Nephron progenitor cell (in vitro differentiated cells): ENCODE measurements around the gene TMEM100.

Source experiments
- DNase-seq: peaks from one replicate; pipeline ENCODE4 v3.0.0; 2021
- H3K27ac Mint-ChIP-seq: 2 replicates; pipeline ENCODE4 v1.8.0; 2021; ENCODE audit warnings: mild to moderate bottlenecking, moderate library complexity, mixed read lengths
- H3K27me3 Mint-ChIP-seq: 2 replicates; pipeline ENCODE4 v1.8.0; 2021; ENCODE audit warnings: mild to moderate bottlenecking, low read depth, mixed read lengths; ENCODE audit not compliant: poor library complexity
- H3K36me3 Mint-ChIP-seq: 2 replicates; pipeline ENCODE4 v1.8.0; 2021; ENCODE audit warnings: low read depth, mixed read lengths
- H3K4me1 Mint-ChIP-seq: 2 replicates; pipeline ENCODE4 v1.8.0; 2021; ENCODE audit warnings: mixed read lengths
- H3K4me3 Mint-ChIP-seq: 2 replicates; pipeline ENCODE4 v1.8.0; 2021; ENCODE audit warnings: mild to moderate bottlenecking, moderate library complexity, mixed read lengths
- H3K9me3 Mint-ChIP-seq: 2 replicates; pipeline ENCODE4 v1.8.0; 2021; ENCODE audit warnings: mild to moderate bottlenecking, moderate library complexity, mixed read lengths
- TF ChIP-seq, protein P1 (sequence below): fragments of 200-600 bp; sonication (generic); IDR thresholded peaks from 2 replicates; pipeline ENCODE4 v1.5.0; 2021; ENCODE audit warnings: antibody characterized with exemption

The TMEM100 gene

DNA sequence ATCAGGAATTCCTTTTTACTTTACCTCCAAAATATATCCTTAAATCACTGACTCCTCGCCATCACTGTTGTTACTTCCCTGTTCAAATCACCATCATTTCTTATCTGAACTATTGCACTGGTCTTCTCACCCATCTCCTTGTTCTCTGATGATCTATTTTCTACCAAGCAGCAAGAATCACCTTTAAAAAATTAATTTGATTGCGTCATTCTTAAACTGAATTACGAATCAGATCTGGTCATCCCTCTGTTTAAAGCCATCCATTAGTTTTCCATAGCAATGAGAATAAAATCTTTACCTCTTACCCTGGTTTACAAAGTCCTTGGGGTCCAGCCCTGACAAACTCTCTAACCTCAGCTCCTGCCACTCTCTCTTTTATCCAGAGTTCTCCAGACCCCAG is 42.8 kb upstream of the TMEM100 start:
- Mint-ChIP-seq H3K4me3 (no peak overlapping the region), H3K36me3 (peaks cover 43% of the 10 kb centered on the region), H3K9me3 (peaks cover 5% of the 10 kb centered on the region), H3K27ac (no peak overlapping the region), H3K4me1 (peaks cover 23% of the 10 kb centered on the region), H3K27me3 (peaks cover 4% of the 10 kb centered on the region)
- TF ChIP-seq, protein P1, sequence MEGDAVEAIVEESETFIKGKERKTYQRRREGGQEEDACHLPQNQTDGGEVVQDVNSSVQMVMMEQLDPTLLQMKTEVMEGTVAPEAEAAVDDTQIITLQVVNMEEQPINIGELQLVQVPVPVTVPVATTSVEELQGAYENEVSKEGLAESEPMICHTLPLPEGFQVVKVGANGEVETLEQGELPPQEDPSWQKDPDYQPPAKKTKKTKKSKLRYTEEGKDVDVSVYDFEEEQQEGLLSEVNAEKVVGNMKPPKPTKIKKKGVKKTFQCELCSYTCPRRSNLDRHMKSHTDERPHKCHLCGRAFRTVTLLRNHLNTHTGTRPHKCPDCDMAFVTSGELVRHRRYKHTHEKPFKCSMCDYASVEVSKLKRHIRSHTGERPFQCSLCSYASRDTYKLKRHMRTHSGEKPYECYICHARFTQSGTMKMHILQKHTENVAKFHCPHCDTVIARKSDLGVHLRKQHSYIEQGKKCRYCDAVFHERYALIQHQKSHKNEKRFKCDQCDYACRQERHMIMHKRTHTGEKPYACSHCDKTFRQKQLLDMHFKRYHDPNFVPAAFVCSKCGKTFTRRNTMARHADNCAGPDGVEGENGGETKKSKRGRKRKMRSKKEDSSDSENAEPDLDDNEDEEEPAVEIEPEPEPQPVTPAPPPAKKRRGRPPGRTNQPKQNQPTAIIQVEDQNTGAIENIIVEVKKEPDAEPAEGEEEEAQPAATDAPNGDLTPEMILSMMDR = no peak
- no peak for DNase-seq

DNA sequence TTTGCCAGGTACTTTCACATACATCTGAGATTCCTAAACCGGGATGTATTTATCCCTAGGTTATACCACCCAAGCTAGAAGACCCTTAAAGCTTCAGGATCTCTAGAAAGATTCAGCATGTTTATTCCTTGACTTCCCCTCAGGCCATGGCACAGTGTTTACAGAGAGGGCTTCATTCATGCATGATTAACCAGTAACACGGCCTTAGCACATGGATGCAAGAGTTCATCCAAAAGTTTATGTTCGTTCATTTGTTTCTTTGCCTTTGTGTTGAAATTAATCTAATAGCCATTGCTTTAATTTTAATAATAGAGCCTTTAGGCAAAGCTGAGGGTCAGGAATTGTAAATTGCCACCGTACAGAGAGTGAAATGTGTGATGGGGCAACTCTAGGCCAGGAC is 41.9 kb upstream of the TMEM100 start:
- H3K9me3 Mint-ChIP-seq = peaks cover 5% of the 10 kb centered on the region
- no peak overlapping the region for H3K4me3 Mint-ChIP-seq
- TF ChIP-seq, protein P1 = no peak

DNA sequence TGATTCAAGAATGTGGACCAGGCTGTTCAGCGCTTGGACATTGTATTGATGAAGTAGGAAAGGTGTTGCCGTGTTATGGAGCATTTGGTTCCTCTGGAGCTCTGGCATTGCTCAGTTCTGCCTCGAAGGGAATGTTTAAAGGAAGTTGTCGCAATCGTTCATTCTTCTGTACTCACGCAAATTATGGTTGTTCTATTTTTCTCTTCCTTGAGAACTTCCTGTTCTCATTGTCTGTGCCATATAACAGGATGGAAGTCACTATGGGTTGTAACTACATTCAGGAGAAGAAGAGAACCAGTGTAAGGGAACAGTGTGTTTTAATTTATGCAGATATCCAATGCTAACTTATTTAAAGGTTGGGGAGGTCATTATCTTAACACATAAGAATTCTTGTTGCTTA is 41.2 kb upstream of the TMEM100 start:
- H3K27me3 Mint-ChIP-seq = peaks cover 4% of the 10 kb centered on the region
- peaks cover 8% of the 10 kb centered on the region for H3K4me1 Mint-ChIP-seq
- peaks cover 37% of the 10 kb centered on the region for H3K36me3 Mint-ChIP-seq
- H3K4me3 Mint-ChIP-seq = no peak overlapping the region
- TF ChIP-seq, protein P1 = no peak
- H3K9me3 Mint-ChIP-seq = peaks cover 5% of the 10 kb centered on the region
- DNase-seq = no peak
- no peak overlapping the region for H3K27ac Mint-ChIP-seq

More for the DNA sequence above, 41.9 kb upstream of the TMEM100 start:
- H3K27ac Mint-ChIP-seq = no peak overlapping the region
- peaks cover 43% of the 10 kb centered on the region for H3K36me3 Mint-ChIP-seq
- H3K4me1 Mint-ChIP-seq = peaks cover 15% of the 10 kb centered on the region
- DNase-seq = no peak
- peaks cover 4% of the 10 kb centered on the region for H3K27me3 Mint-ChIP-seq

DNA sequence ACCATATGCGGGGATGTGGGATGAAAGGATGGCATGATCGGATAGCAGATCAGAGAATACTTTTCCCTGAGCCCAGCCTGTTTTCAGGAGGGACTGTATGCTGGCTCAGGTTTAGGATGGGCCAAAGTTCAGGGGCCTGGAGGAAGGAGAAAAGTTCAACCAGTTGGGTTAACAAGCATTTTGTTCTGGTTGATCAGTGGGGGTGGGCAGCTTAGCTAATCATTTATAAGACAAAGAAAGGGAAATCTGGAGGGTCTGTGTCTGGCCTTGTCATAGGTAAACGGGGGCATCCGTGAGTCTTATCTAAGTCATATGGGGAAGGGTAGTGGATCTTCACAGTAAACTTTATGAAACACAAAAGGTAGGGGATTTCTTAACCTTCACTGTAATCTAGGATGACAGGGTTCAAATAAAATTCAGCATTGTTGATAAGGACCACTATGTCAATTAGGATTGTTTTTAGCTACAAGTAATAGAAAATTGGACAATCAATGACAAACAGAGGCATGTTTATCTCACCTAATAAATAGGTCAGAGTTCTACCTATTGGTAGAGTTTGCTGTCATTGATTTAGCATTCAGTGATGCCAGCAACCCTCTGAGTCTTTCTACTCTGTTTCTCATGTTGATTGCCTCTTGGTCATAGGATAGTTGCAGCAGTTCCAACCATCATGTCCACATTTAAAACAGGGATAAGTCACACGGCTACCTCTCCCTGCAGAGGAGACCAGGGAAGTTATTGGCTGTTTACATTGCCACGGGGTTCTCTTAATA is 39.6 kb upstream of the TMEM100 start:
- Mint-ChIP-seq H3K9me3 (peaks cover 5% of the 10 kb centered on the region), H3K4me3 (no peak overlapping the region), H3K27me3 (no peaks in the 10 kb centered on the region), H3K27ac (no peak overlapping the region), H3K36me3 (peaks cover 28% of the 10 kb centered on the region), H3K4me1 (peaks cover 13% of the 10 kb centered on the region)
- TF ChIP-seq, protein P1 = no peak
- no peak for DNase-seq

DNA sequence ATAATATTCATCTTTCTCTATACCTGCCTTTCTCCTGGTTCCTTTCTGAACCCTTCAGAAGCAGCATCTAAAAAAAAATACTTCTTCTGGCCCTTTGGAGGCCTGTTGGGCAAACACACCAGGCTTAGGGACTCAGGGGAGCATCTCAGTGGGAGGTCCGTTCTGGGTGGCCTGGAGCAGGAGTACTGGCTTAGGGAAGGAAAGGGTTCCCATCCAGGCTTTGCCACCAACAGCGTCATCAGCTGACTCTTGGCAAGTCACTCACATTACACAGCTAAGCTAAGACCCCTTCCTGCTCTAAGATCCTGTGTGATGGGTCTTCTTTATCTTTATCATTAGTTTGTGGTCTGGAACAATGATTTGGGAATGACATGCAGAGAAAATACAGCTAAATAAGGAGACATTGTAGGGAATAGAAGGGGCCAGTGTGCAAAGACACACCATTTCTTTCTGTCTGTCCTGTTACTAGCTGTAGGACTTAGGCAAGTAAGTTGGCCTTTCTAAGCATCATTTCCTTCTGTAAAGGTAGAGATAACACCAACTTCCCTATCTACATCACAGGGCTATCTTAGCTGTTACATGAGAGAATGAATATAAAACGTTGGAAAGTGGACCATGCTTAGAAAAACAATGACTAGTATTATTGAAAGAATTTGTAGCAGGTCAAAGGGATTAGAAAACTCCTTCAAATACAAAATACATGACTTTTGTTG is 38.1 kb upstream of the TMEM100 start:
- TF ChIP-seq, protein P1 = no peak

More for the DNA sequence above, 38.1 kb upstream of the TMEM100 start:
- Mint-ChIP-seq H3K4me3 (no peak overlapping the region), H3K27ac (no peak overlapping the region), H3K4me1 (peaks cover 13% of the 10 kb centered on the region), H3K9me3 (peaks cover 5% of the 10 kb centered on the region), H3K36me3 (peaks cover 26% of the 10 kb centered on the region), H3K27me3 (no peaks in the 10 kb centered on the region)
- no peak for DNase-seq
